Measurements from ENCODE around the gene RAB42.
A peak's percentile ranks its signal among the peaks of the same experiment; 100 is the strongest.
"Not testable (repeated sequence)": the region's sequence is repeated elsewhere in the genome, so short reads cannot be mapped to it uniquely, and the experiment has no call there.

RAB42 gene

GRCh38 chr1:28573564-28573963 is 18.5 kb upstream of the RAB42 start:
- Histone ChIP-seq H3K9ac (ENCODE audit: low read length) (no peak overlapping the region), H3K36me3 (ENCODE audit: control insufficient read depth, insufficient read depth, low read length) (peaks cover 30% of the 10 kb centered on the region), H3K27ac (ENCODE audit: low read depth, low read length) (no peak overlapping the region), H3K4me1 (ENCODE audit: control insufficient read depth, insufficient read depth, low read length) (no peaks in the 10 kb centered on the region), H3K27me3 (ENCODE audit: control insufficient read depth, insufficient read depth, low read length) (no peaks in the 10 kb centered on the region), H3K4me3 (ENCODE audit: low read length) (no peak overlapping the region)

- Histone ChIP-seq H3K27ac (ENCODE audit: low read depth, low read length) (no peak overlapping the region), H3K36me3 (ENCODE audit: control insufficient read depth, insufficient read depth, low read length) (peaks cover 30% of the 10 kb centered on the region), H3K4me1 (ENCODE audit: control insufficient read depth, insufficient read depth, low read length) (peaks cover 9% of the 10 kb centered on the region), H3K4me3 (ENCODE audit: low read length) (no peak overlapping the region), H3K27me3 (ENCODE audit: control insufficient read depth, insufficient read depth, low read length) (no peaks in the 10 kb centered on the region), H3K9ac (ENCODE audit: low read length) (no peak overlapping the region)
Observed at GRCh38 chr1:28577052-28577678, 14.9 kb upstream of the RAB42 start.

- Histone ChIP-seq H3K27me3 (ENCODE audit: control insufficient read depth, insufficient read depth, low read length) (no peaks in the 10 kb centered on the region), H3K9ac (ENCODE audit: low read length) (no peak overlapping the region), H3K4me1 (ENCODE audit: control insufficient read depth, insufficient read depth, low read length) (peaks cover 9% of the 10 kb centered on the region), H3K27ac (ENCODE audit: low read depth, low read length) (no peak overlapping the region), H3K36me3 (ENCODE audit: control insufficient read depth, insufficient read depth, low read length) (peaks cover 30% of the 10 kb centered on the region), H3K4me3 (ENCODE audit: low read length) (no peak overlapping the region)
Observed at GRCh38 chr1:28577738-28578536, 14.1 kb upstream of the RAB42 start.

GRCh38 chr1:28578696-28579218 is 13.3 kb upstream of the RAB42 start:
- Histone ChIP-seq H3K4me1 (ENCODE audit: control insufficient read depth, insufficient read depth, low read length) (peaks cover 9% of the 10 kb centered on the region), H3K27ac (ENCODE audit: low read depth, low read length) (no peak overlapping the region), H3K36me3 (ENCODE audit: control insufficient read depth, insufficient read depth, low read length) (peaks cover 30% of the 10 kb centered on the region), H3K27me3 (ENCODE audit: control insufficient read depth, insufficient read depth, low read length) (no peaks in the 10 kb centered on the region), H3K4me3 (ENCODE audit: low read length) (no peak overlapping the region), H3K9ac (ENCODE audit: low read length) (no peak overlapping the region)

- Histone ChIP-seq H3K4me1 (ENCODE audit: control insufficient read depth, insufficient read depth, low read length) (peaks cover 9% of the 10 kb centered on the region), H3K27me3 (ENCODE audit: control insufficient read depth, insufficient read depth, low read length) (no peaks in the 10 kb centered on the region), H3K27ac (ENCODE audit: low read depth, low read length) (no peak overlapping the region), H3K4me3 (ENCODE audit: low read length) (peak overlapping the region; percentile 88), H3K9ac (ENCODE audit: low read length) (no peak overlapping the region), H3K36me3 (ENCODE audit: control insufficient read depth, insufficient read depth, low read length) (peaks cover 30% of the 10 kb centered on the region)
Observed at GRCh38 chr1:28579401-28579800, 12.7 kb upstream of the RAB42 start.

GRCh38 chr1:28580722-28581530 is 11.1 kb upstream of the RAB42 start:
- peaks cover 9% of the 10 kb centered on the region for H3K4me1 ChIP-seq (ENCODE audit: control insufficient read depth, insufficient read depth, low read length)
- peak overlapping the region; percentile 88 for H3K4me3 ChIP-seq (ENCODE audit: low read length)
- no peaks in the 10 kb centered on the region for H3K27me3 ChIP-seq (ENCODE audit: control insufficient read depth, insufficient read depth, low read length)
- peaks cover 28% of the 10 kb centered on the region for H3K36me3 ChIP-seq (ENCODE audit: control insufficient read depth, insufficient read depth, low read length)
- H3K27ac ChIP-seq (ENCODE audit: low read depth, low read length), result peak overlapping the region; percentile 89
- peak overlapping the region; percentile 50 for H3K9ac ChIP-seq (ENCODE audit: low read length)

GRCh38 chr1:28581531-28582247 is 10.4 kb upstream of the RAB42 start:
- H3K4me1 ChIP-seq (ENCODE audit: control insufficient read depth, insufficient read depth, low read length), result peaks cover 9% of the 10 kb centered on the region

GRCh38 chr1:28582248-28582615 is 9.8 kb upstream of the RAB42 start:
- peak overlapping the region; percentile 50 for H3K9ac ChIP-seq (ENCODE audit: low read length)
- H3K36me3 ChIP-seq (ENCODE audit: control insufficient read depth, insufficient read depth, low read length), result peaks cover 23% of the 10 kb centered on the region
- H3K4me1 ChIP-seq (ENCODE audit: control insufficient read depth, insufficient read depth, low read length), result peaks cover 9% of the 10 kb centered on the region

More at GRCh38 chr1:28581531-28582247, 10.4 kb upstream of the RAB42 start:
- peak overlapping the region; percentile 89 for H3K27ac ChIP-seq (ENCODE audit: low read depth, low read length)
- no peaks in the 10 kb centered on the region for H3K27me3 ChIP-seq (ENCODE audit: control insufficient read depth, insufficient read depth, low read length)
- H3K9ac ChIP-seq (ENCODE audit: low read length), result peak overlapping the region; percentile 50
- H3K36me3 ChIP-seq (ENCODE audit: control insufficient read depth, insufficient read depth, low read length), result peaks cover 26% of the 10 kb centered on the region
- peak overlapping the region; percentile 88 for H3K4me3 ChIP-seq (ENCODE audit: low read length)

GRCh38 chr1:28586585-28587391 is 5.3 kb upstream of the RAB42 start:
- not testable (repeated sequence) for H3K4me1 ChIP-seq (ENCODE audit: control insufficient read depth, insufficient read depth, low read length); H3K9ac ChIP-seq (ENCODE audit: low read length); H3K27me3 ChIP-seq (ENCODE audit: control insufficient read depth, insufficient read depth, low read length); H3K27ac ChIP-seq (ENCODE audit: low read depth, low read length); H3K36me3 ChIP-seq (ENCODE audit: control insufficient read depth, insufficient read depth, low read length); H3K4me3 ChIP-seq (ENCODE audit: low read length)

More at GRCh38 chr1:28582248-28582615, 9.8 kb upstream of the RAB42 start:
- peak overlapping the region; percentile 89 for H3K27ac ChIP-seq (ENCODE audit: low read depth, low read length)
- H3K4me3 ChIP-seq (ENCODE audit: low read length), result peak overlapping the region; percentile 88
- no peaks in the 10 kb centered on the region for H3K27me3 ChIP-seq (ENCODE audit: control insufficient read depth, insufficient read depth, low read length)

GRCh38 chr1:28592321-28593071 is 431 bp downstream of the RAB42 start:
- H3K27ac ChIP-seq (ENCODE audit: low read depth, low read length), result no peak overlapping the region
- H3K9ac ChIP-seq (ENCODE audit: low read length), result no peak overlapping the region
- no peaks in the 10 kb centered on the region for H3K4me1 ChIP-seq (ENCODE audit: control insufficient read depth, insufficient read depth, low read length)
- H3K36me3 ChIP-seq (ENCODE audit: control insufficient read depth, insufficient read depth, low read length), result no peaks in the 10 kb centered on the region
- H3K27me3 ChIP-seq (ENCODE audit: control insufficient read depth, insufficient read depth, low read length), result no peaks in the 10 kb centered on the region
- peak overlapping the region; percentile 68 for H3K4me3 ChIP-seq (ENCODE audit: low read length)

- not testable (repeated sequence) for H3K27ac ChIP-seq (ENCODE audit: low read depth, low read length); H3K4me1 ChIP-seq (ENCODE audit: control insufficient read depth, insufficient read depth, low read length); H3K27me3 ChIP-seq (ENCODE audit: control insufficient read depth, insufficient read depth, low read length); H3K9ac ChIP-seq (ENCODE audit: low read length); H3K4me3 ChIP-seq (ENCODE audit: low read length); H3K36me3 ChIP-seq (ENCODE audit: control insufficient read depth, insufficient read depth, low read length)
Observed at GRCh38 chr1:28593988-28594356, 1.9 kb downstream of the RAB42 start.

Measured in rectal smooth muscle tissue (tissue), 1 donor.